NK-92 (cell line): ENCODE measurements around the gene BCL6.
A peak's percentile ranks its signal among the peaks of the same experiment; 100 is the strongest.

Source experiments
- DNase-seq: peaks from one replicate; lab custom pipeline; 2025; ENCODE audit not compliant: unreplicated experiment; lab: John Stamatoyannopoulos, UW

BCL6 gene

DNA sequence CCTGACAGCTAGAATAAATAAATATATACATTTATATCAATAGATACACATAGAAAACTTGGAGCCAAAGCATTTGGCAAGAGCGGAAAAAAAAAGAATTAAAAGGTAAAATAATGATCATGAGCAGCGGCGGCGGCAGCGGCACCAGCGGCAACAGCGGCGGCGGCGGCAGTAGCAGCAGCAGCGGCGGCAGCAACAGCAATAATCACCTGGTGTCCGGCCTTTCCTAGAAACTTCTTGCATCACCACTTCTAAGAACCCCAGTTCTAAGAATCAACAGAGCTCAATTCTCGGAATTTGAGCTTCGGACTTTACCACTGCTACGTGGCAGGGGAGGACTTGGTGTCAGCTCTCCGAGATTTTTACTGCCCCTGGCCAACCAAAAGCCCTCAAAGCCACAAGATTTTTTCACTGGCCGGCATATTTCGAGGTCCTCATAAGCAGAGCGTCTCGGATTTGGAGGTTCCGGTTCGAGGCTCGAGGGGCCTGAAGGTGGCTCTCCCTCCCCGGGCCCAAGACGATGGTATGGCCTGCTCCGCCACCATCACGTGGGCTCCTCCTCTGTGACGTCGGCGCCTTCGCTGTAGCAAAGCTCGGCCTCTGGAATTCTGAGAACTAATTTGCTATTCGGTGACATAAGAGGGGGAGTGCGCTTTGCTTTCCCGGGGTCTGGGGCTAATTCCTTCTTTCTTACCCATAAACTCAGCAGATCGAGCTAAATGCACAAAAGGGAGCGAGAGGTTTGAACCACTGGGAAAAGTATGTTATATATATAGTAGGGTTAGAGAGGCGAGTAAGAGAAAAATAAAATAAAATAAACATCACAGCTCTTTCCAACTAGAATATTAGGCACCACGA lies at the start of gene BCL6:
Gene BCL6 (minus strand): TSS at position 268 of the 858 bp plus-strand sequence. CDS start 11,775 bp downstream, outside the sequence.
- DNase-seq = peak; percentile 60

DNA sequence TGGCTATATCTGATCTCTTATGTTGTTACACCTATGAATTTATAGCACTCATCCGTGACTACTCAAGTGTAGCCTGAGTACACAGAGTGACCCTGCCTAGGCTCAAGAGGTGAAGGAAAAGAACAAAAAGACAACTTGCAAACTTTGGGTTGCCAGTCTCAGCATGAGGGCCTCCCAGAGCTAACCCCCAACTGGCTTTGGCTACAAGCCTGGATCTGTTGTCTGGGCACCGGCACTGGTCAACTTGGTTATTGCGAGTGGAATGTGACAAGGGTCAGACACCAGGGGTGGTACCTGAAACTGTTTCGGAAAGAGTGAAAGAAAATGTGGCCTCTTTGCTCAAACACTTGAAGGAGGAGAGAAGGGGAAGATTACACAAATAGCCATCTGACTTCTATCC lies 49.5 kb upstream of the BCL6 start:
- no peak for DNase-seq

DNA sequence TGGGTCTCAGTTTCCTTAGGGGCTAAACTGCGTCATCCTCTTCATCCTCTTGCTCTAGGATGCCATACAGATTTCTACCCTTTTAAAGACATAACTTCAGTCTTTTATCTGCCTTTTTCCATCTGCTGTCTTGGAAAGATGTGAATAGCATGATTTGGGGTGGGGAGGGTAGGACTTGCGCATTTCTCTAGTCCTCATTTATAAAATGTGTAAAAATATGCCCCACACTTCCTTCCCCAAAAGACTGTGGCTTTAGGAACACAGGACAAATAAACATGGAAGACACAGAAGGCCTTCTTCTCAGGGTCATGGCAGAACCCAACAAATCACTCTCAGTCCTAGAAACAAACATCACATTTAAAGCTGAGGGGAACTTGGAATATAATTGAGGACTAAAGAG lies 48.4 kb upstream of the BCL6 start:
- DNase-seq = no peak

DNA sequence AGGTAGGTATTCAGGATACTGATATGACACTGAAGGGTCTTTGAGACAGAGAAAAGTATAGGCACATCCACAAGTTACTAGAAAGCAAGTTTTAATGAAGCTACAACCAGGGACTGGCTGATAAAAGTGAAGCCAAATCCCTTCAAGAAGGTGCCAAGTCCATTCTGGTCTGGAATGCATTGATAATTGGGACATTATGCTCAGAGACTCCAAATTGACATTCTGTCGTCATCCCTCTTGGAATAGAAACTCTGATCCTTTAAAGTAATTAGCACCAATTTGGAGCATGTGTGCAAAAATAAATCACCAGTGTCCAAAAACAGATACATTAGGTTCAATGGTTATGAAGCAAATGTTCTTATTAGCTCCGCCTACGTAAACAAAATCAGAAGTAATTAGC lies 47.3 kb upstream of the BCL6 start:
- DNase-seq = no peak

DNA sequence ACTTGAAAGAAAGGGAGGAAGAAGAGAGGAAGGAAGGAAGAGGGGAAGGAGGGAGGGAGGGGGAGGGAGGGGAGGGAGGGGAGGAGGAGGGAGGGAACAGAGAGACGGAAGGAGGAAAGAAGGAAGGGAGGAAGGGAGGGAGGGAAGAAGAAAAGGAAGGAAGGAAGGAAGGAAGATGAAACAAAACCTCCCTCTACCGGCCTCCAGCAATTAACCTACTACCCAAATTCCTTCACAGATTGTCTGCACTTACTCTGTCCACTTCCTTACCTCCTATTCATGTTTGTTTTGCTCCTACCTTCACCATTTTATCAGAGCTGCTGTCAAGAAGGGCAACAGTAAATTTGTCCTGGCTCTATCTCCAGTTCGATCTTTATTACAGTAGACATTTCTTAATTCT lies 44.6 kb upstream of the BCL6 start:
- no peak for DNase-seq

DNA sequence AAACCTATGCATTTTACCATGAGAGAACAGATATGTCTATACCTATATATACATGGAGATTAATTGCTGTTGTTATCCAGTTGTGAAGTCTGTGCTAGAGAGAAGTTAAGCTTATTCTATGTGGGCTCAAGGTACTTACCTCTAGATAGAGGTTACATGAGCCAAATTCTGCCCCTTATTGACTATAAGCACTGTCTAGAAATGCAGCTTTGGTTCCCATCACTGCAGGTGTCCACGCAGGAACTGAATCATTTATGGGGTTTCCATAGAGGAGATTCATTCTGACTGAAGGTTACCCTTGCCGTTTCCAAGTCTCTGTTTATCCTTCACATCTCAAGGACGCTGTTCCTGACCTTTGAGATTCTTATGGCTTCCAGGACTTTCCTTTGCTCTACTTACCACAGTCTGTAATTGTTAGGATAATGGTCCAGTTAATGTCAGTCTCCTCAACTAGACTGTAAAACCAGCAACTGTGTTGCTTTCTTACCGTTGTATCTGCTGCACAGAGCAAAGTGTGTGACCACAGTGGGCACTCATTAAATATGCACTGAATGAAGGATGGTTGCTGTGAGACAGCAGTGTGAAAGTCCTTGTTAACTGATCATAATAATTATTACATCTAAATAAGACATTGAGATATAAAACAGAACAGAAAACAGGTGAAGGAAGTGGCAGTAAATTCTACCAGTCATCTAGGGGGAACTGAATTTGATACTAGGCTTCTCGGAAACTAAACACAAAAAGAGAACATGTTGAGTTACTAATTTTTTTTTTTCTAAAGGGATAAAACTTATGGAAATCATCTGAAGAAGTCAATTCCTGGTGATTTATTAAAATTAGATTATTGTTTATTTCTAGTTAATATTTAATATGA lies 44.0 kb upstream of the BCL6 start:
- no peak for DNase-seq

DNA sequence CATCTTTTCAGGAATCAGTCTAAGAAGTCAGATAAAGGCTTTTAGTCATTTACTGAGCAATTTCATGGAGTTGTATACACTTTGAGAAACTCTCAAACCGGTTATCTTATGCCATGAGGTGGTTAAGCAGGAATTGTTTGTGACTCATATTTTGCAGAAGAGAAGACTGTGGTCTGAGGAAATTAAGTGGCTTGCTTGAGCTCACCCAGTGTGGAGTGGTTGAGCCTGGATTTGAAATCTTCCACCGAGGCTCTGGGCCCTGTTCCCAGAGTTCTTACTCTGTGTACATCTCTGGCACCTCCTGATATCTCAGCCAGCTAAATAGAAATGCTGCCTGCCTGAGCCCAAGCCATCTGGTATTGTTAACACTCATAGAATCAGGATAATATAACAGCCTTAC lies 37.8 kb upstream of the BCL6 start:
- no peak for DNase-seq

DNA sequence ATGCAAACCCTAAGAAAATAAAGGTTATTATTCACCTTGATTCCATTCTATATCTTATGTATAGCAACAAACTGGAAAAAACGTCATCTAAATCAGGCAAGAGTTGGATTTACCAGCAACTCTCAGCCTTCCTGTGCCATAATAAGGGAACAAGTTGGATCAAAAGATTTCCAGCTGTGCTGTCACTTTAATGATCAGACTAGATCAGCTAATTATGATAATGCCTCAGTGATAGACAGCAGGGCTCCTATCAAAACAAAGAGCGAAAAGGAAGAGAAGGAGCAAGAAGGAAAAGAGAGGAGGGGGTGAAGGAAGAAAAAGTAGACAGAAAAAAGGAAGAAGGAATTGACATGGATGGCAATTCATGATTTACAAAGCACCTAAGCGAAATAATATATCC lies 36.7 kb upstream of the BCL6 start:
- DNase-seq = no peak

DNA sequence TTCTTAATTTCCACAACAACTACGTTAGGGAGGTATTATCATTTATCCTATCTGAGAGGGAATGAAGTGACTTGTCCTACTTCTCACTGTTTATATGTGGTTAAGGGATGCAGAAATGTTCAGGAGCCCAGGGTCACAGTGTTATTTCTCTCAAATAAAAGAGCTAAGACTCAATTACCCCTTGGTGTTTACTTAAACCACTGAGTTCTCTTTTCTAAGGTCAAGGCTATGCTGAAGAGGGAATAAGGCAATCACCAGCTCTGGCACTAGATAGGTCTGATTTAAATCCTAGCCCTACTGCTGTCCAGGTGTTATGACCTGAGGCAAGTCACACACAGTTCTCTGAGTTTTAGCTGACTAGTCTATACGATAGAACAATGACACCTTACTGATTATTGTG lies 35.7 kb upstream of the BCL6 start:
- no peak for DNase-seq

DNA sequence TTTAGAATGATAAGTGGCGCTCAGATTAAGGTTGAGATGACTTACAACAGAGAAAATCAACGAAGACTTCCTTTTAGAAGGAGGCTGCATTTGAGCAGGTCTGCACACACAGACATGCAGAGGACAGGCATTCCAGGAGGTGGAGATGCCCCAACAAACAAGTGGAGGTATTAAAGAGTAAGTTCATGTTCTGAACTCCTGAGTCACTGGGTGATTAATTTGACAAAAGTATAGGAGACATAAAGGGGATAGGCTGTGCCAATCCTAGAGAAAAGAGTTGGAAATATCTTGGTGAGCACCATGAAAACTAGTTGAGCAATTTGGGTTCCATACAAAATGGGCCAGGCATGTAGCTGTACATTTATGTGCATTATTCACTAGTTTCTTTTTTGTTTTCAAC lies 33.5 kb upstream of the BCL6 start:
- no peak for DNase-seq

DNA sequence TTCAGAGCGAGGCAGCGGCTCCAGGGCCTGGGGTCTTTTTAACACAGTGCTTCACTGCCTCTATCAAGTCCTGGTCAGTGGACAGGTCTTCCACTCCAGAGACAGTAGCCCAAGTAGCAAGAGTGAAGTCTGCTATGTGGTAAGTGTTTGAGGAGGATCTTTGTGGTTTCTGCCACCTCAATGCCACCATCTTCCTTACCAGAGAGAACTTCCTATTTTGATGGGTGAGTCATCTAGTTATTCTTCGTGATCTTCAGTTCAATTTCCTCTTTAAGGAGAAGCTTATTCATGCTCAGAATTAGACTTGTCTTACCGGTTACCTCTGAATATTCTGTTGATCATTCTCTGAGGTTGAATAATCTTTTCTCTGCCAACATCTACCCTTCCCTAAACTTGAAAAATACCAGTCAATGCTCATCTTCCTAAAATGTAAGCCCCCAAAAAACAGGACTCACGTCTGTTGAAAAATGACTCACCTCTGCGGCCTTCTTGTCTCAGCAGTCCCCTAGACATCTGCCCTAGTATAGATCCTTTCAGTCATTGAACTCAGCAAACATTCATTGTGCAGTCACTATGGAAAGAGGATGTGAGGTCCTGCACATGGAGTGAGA lies 32.2 kb upstream of the BCL6 start:
- DNase-seq = no peak

DNA sequence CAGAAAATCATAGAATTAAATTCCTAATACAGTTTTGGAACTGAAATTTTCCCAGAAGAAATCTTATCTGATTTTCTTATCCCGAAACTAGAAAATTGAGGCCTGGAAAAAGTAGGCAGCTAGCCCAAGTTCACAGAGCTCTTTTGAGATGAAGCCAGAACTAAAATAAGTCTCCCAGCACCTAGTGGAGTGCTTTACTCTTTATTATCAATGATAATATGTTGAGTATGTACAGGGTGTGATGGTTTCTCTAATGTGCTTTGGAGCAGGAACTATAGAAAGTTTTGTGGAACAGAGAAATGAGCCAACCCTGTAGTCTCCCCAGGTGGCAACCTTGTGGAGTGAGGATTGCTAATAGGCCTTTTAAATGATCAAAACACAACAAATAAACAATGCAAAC lies 30.3 kb upstream of the BCL6 start:
- DNase-seq = no peak

DNA sequence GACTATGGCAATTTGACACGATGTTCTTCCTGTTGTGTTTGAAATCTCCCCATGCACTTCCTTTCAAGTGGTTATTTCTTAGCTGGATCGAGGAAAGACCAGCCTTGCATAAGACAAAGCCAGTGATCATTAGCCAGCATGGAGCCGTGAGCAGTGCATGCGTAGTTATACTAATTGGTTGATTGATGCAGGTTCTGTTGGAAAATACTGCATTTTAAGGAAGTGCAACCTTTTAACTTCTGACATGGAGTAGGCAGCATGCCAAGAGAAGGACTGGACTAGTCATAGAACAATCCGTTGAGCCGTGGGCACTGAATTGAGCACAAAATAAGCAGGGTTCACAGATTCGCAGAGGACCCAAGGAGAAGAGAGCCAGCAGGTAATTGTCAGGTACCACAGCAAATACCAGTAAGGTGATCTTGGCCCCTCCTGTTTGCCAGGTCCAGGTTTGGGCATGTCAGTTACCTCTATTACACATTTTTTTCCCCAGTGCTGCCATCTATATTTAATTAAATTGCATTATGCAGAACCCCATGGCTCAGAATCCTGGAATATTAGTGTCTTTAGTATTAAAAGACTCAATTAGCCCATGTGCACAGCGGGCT lies 29.0 kb upstream of the BCL6 start:
- no peak for DNase-seq

DNA sequence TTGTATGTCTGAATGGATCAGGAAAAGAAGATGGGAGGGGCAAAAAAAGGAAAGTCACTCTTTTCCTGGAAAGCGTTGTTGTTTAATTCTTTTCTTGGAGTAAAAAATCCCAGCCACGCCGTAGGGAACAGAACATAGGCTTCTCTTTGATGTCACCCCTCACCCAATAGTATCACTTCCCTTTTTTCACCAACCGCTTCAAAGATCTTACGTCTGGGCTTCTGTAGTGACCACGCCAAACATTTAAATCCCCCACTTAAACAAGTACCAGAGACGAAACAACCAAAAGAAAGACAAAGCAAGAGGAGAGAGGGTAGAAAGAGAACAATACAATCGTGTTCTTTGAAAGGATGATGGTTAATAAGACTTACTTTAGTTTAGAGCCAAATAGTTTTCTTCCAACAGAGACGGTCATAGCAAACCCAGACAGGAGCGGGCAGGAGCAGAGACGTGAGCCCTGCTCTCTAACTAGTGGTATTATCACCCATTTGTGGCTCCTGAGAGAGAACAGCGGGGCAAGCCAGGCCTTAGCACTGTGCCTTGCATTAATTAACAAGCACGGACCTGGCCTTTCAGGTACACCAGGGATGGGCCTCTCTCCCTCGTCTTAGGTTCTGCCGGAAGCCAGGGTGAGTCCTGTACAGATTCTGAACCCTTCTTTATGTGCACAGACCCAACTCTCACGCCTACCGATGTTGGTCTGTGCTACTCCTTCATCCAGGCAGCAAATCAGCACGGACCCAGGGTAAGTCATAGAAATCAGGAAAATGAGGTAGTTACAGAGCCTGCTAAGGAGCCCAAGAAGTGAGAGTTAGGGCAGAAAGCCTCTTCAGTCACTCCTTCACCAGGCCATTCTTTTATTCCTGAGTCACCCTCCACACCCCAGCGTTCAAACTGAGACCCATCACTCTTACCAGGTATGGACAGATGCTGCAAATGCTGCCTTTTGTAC lies 28.2 kb upstream of the BCL6 start:
- DNase-seq = no peak

DNA sequence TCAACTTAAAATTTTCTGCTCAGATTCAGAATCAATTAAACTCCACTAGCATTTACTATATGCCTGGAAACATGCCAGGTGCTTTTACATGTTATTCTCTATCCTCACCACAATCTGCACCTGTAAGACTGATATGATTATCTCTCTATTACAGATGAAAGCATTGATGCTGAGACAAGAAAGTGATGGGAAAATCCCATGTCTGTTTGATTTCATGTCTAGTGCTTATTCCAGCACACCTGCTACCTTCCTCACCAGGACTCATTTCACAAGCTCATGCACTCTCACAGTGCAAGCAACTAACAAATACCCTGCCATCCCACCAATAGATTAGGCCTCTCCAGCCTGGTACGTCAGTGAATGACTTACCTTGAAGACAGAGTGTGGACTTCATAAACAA lies 25.0 kb upstream of the BCL6 start:
- DNase-seq = no peak

DNA sequence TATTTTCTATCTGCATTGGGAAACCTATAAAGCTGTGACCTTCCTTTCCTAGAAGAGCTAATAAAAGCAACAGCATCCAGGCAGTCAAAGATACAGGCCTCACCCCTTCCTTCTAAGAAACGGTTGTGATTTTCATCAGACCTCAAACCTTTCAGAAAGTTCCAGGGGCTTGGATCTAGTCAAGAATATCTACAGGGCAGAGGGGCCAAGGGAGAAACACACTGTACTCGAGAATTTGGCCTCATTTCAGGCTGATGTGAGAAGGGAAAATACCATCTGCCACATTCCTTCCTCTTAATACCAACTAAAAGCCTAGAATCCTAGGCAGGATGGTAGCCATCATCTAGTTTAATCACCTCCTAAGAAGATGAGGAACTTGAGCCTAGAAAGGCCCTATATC lies 24.5 kb upstream of the BCL6 start:
- no peak for DNase-seq

DNA sequence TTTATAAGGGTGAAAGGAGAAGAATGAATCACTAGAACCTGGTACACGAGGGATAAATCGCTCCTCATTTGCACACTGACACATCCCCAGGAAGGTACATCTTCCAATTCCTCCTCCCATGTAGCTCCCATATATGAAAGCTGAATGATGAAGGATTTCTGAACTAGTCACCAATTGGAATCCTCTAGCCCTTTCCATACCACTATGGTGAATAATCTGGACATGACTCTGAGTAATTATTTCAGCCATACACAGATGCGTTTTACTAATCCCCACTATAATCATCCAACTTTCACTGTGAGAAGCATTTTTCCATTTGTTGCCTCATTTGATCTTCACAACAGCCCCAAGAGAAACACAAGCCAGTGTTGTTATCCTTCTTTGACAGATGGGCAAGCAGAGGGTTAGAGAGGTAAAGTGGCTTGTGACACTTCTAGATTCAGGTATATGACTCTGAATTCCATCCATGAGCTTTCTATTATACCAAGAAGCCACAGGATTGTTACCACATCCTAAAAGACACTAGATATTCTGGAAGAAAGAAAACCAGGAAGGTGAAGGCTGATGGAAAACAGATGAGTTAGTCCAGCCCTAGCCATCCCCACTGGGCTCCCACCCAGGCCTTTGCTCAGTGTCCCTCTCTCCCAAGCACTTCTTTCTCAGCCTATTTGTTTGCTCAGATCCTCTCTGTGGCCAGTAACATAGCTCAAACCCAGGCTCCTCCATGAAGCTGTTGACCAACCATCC lies 22.2 kb upstream of the BCL6 start:
- no peak for DNase-seq

DNA sequence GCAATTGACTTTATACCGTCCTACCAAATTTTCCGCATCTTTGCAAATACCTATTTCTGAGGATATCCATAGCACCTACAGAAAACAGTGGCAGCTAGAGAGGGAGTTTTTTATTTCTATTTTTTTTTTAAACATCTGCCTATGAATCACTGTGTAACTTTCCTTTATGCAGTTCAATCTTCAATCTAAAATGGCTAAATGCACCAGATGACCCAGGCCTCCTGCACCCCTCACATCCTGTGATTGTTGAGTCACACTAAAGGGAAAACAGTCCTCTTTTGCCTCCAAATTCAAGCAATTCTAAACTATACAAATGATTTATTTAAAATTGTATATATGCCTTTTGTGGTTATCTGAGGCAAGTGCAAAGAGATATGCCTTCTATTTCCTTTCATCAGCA lies 20.1 kb upstream of the BCL6 start:
- DNase-seq = no peak

DNA sequence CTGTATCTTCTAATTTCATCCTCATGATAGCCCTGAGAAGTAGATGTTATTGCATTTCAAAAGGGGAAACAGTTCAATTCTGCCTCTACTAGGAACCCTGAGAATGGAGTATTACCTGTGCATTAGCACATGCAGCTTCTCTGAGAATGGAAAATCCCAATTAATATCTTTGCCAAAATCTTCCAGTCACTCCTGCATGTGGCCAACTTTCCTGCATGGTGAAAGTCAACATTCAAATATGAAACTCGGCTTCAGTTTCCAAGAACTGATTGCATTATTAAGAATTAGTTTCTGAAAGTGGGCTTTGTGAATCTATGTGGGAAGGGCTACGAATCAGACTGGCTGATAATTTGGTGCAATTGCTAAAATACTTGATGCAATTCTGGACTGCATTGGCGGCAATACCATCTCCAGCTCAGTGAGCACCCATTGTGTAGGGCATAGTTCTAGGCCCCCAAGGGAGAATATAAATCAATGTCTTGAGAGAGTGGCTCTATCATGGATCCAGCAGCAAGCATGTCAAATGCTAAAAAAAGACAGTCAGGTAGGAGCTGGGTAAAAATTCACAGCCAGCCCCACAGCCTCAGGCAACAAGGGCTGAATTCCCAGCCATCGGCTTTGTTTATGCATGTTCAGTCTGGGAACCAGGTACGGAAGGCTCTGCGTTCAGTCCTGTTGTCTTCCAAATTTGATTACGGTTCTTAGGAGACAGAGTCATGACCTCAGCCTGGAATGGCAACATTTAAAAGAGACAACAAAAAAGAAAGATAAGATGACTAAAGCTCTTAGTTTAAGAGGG lies 18.8 kb upstream of the BCL6 start:
- DNase-seq = no peak
